CD14-positive monocyte (primary cell): ENCODE measurements around the gene XDH. TPM values are rescaled to one million over a fixed set of nuclear protein-coding genes. Genes with fewer than 3 reads are reported as not detected.

Experiments used
- DNase-seq, 3 donors: peaks; one replicate each; pipeline ENCODE4 v3.0.0-alpha.2; 2011 to 2022
- H2AFZ ChIP-seq: 2 replicates; pipeline ENCODE4 v1.6.0; 2012; ENCODE audit warnings: mild to moderate bottlenecking, low read depth, low read length, inconsistent platforms; ENCODE audit not compliant: insufficient read depth, poor library complexity, severe bottlenecking
- H3K27ac ChIP-seq, 2 donors: 1 replicate in 1 of 2; 2 replicates in 1 of 2; pipeline ENCODE4 v1.5.1; 2012 to 2013; ENCODE audit warnings: low read length in 2 of 2, control low read depth in 1 of 2, inconsistent platforms in 1 of 2, low read depth in 1 of 2, mild to moderate bottlenecking in 1 of 2
- H3K27me3 ChIP-seq, 2 donors: one replicate each; pipeline versions ENCODE4 v1.6.0 to v1.6.1; 2011 to 2013; ENCODE audit warnings: low read length in 2 of 2; ENCODE audit not compliant: control insufficient read depth in 2 of 2, insufficient read depth in 2 of 2
- H3K36me3 ChIP-seq, 2 donors: replicated peaks in 1 of 2; 1 replicate in 1 of 2; 2 replicates in 1 of 2; pipeline versions ENCODE4 v1.5.1 to v1.6.1; 2012 to 2013; ENCODE audit warnings: low read length in 2 of 2, control low read depth in 1 of 2, inconsistent platforms in 1 of 2, mild to moderate bottlenecking in 1 of 2; ENCODE audit not compliant: insufficient read depth in 2 of 2, control insufficient read depth in 1 of 2
- H3K4me1 ChIP-seq, 2 donors: 1 replicate in 1 of 2; 2 replicates in 1 of 2; pipeline versions ENCODE4 v1.5.1 to v1.6.1; 2012 to 2013; ENCODE audit warnings: low read length in 2 of 2, control low read depth in 1 of 2, inconsistent platforms in 1 of 2, mild to moderate bottlenecking in 1 of 2, moderate library complexity in 1 of 2; ENCODE audit not compliant: insufficient read depth in 2 of 2, control insufficient read depth in 1 of 2
- H3K4me2 ChIP-seq: replicated peaks from 2 replicates; pipeline ENCODE3; 2012; ENCODE audit warnings: low read length, moderate library complexity, mild to moderate bottlenecking; ENCODE audit not compliant: poor library complexity, severe bottlenecking; ENCODE audit errors: extremely low read depth
- H3K4me3 ChIP-seq, 3 experiments: fragments of 200-600 bp in 1 of 3; sonication (generic) in 1 of 3; replicated peaks in 1 of 3; 1 replicate in 2 of 3; 2 replicates in 1 of 3; pipeline ENCODE4 v1.5.1; 2011 to 2013; ENCODE audit warnings: low read length in 3 of 3, mild to moderate bottlenecking in 3 of 3, control low read depth in 2 of 3, low read depth in 2 of 3, inconsistent platforms in 1 of 3, moderate library complexity in 1 of 3
- H3K79me2 ChIP-seq: 2 replicates; pipeline ENCODE4 v1.6.0; 2012; ENCODE audit warnings: mild to moderate bottlenecking, control low read depth, inconsistent platforms, low read length, moderate library complexity; ENCODE audit not compliant: insufficient read depth
- H3K9ac ChIP-seq: 2 replicates; pipeline ENCODE4 v1.6.0; 2017; ENCODE audit warnings: low read length, mild to moderate bottlenecking; ENCODE audit not compliant: insufficient read depth, poor library complexity, severe bottlenecking
- H3K9me3 ChIP-seq, 2 donors: replicated peaks in 1 of 2; 1 replicate in 1 of 2; 2 replicates in 1 of 2; pipeline versions ENCODE4 v1.5.1 to v1.6.1; 2012 to 2013; ENCODE audit warnings: low read length in 2 of 2, control low read depth in 1 of 2; ENCODE audit not compliant: control insufficient read depth in 1 of 2, insufficient read depth in 1 of 2
- H4K20me1 ChIP-seq: 2 replicates; pipeline ENCODE4 v1.6.0; 2012; ENCODE audit warnings: mild to moderate bottlenecking, low read length, control low read depth, moderate library complexity; ENCODE audit not compliant: insufficient read depth
- H3K27ac Mint-ChIP-seq, 7 donors: one replicate each; pipeline ENCODE4 v1.8.0; 2020; ENCODE audit warnings: mild to moderate bottlenecking in 7 of 7, mixed read lengths in 7 of 7, moderate library complexity in 6 of 7, inconsistent platforms in 2 of 7
- H3K27me3 Mint-ChIP-seq, 3 donors: one replicate each; pipeline ENCODE4 v1.8.0; 2021 to 2022; ENCODE audit warnings: low read depth in 3 of 3, mild to moderate bottlenecking in 3 of 3, mixed read lengths in 3 of 3, moderate library complexity in 3 of 3, inconsistent platforms in 1 of 3
- H3K36me3 Mint-ChIP-seq, 2 donors: one replicate each; pipeline ENCODE4 v1.8.0; 2020; ENCODE audit warnings: mixed read lengths in 2 of 2, inconsistent platforms in 1 of 2, mild to moderate bottlenecking in 1 of 2
- H3K4me1 Mint-ChIP-seq: one replicate; pipeline ENCODE4 v1.8.0; 2020; ENCODE audit warnings: mild to moderate bottlenecking, mixed read lengths
- H3K4me3 Mint-ChIP-seq, 2 donors: one replicate each; pipeline ENCODE4 v1.8.0; 2020; ENCODE audit warnings: mild to moderate bottlenecking in 2 of 2, mixed read lengths in 2 of 2, moderate library complexity in 1 of 2
- H3K9me3 Mint-ChIP-seq, 7 donors: one replicate each; pipeline ENCODE4 v1.8.0; 2020 to 2022; ENCODE audit warnings: mixed read lengths in 7 of 7, mild to moderate bottlenecking in 6 of 7, moderate library complexity in 6 of 7, inconsistent platforms in 2 of 7
- WGBS: methylation state at CpG from one replicate; pipeline ENCODE4 v1.1.5; 2013; ENCODE audit warnings: missing lambda C conversion rate; ENCODE audit not compliant: insufficient coverage; 5-methylcytosine and 5-hydroxymethylcytosine counted together
- intact Hi-C, 2 donors: fragments of 100-400 bp; cut with micrococcal nuclease; formaldehyde crosslinking; loops; one replicate each; pipeline versions ENCODE4 v1.15.0 to v1.15.1; 2023
- polyA plus RNA-seq, 3 donors: library from polyadenylated mRNA; depleted of rRNA in 1 of 3; unstranded in 2 of 3; stranded (reverse) in 1 of 3; fragments of 300-500 nt in 2 of 3; fragments of >200 nt in 1 of 3; fragmentation: Illumina TruSeq in 2 of 3; gene quantifications; 1 replicate in 2 of 3; 2 replicates in 1 of 3; pipeline ENCODE4 v1.2.3, GENCODE V29; 2012 to 2021
- TF ChIP-seq, protein P1 (sequence below): fragments of 200-600 bp; IDR thresholded peaks from one replicate; pipeline ENCODE4 v1.8.0; 2022; ENCODE audit warnings: antibody characterized with exemption, mild to moderate bottlenecking

The XDH gene
- polyA plus RNA-seq, 3 donors: not detected

DNA sequence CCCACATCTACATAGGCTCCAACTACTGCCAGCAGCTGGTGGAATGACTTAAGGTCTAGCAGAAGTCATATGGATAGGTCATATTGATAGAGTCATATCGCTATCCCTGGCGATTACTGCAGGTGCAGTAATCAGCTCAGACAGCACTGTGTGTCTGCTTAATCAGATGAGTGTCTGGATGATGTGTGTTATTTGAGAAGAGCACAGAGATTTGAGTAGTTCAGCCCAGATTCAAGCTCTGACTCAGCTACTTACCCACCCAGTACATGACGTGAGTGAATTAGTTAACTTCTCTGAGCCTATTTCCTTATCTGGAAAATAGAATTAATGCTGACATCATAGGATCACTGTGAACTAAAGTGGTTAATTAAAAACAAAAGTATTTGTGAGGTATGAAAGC, 101.6 kb downstream of the XDH start:
- Histone ChIP-seq H3K27ac (no peak overlapping the region), H3K36me3 (no peaks in the 10 kb centered on the region), H3K4me2 (no peak overlapping the region), H3K9me3 (no peaks in the 10 kb centered on the region), H3K9ac (no peak overlapping the region), H2AFZ (no peak overlapping the region), H3K4me1 (peaks cover 7 to 8% of the 10 kb centered on the region in 2 donors), H4K20me1 (no peaks in the 10 kb centered on the region), H3K4me3 (no peak overlapping the region), H3K27me3 (no peaks in the 10 kb centered on the region), H3K79me2 (no peaks in the 10 kb centered on the region)
- Mint-ChIP-seq H3K36me3 (no peaks in the 10 kb centered on the region), H3K4me1 (peaks cover 12% of the 10 kb centered on the region), H3K27ac (peak overlapping the region in 1 of 7 donors; percentile 50), H3K4me3 (no peak overlapping the region), H3K9me3 (peaks cover 0 to 15% (median 2%) of the 10 kb centered on the region in 7 donors), H3K27me3 (peaks cover 0 to 2% (median 0%) of the 10 kb centered on the region in 3 donors)
- TF ChIP-seq, protein P1, sequence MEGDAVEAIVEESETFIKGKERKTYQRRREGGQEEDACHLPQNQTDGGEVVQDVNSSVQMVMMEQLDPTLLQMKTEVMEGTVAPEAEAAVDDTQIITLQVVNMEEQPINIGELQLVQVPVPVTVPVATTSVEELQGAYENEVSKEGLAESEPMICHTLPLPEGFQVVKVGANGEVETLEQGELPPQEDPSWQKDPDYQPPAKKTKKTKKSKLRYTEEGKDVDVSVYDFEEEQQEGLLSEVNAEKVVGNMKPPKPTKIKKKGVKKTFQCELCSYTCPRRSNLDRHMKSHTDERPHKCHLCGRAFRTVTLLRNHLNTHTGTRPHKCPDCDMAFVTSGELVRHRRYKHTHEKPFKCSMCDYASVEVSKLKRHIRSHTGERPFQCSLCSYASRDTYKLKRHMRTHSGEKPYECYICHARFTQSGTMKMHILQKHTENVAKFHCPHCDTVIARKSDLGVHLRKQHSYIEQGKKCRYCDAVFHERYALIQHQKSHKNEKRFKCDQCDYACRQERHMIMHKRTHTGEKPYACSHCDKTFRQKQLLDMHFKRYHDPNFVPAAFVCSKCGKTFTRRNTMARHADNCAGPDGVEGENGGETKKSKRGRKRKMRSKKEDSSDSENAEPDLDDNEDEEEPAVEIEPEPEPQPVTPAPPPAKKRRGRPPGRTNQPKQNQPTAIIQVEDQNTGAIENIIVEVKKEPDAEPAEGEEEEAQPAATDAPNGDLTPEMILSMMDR: no peak
- DNase-seq: no peak
- 100% methylated on average over 2 of the region's 3 CpGs for WGBS
- intact Hi-C loops: no loop called here

GRCh38 chr2:31304816-31305215, 109.7 kb downstream of the XDH start:
- Mint-ChIP-seq H3K4me3 (no peak overlapping the region), H3K36me3 (no peaks in the 10 kb centered on the region), H3K27me3 (peaks cover 0 to 3% (median 1%) of the 10 kb centered on the region in 3 donors), H3K27ac (no peak overlapping the region), H3K9me3 (peaks cover 0 to 11% (median 0%) of the 10 kb centered on the region in 7 donors), H3K4me1 (peaks cover 1% of the 10 kb centered on the region)
- Histone ChIP-seq H4K20me1 (no peaks in the 10 kb centered on the region), H3K79me2 (no peaks in the 10 kb centered on the region), H3K9me3 (no peaks in the 10 kb centered on the region), H3K36me3 (no peaks in the 10 kb centered on the region), H3K4me3 (no peak overlapping the region), H2AFZ (no peak overlapping the region), H3K27ac (no peak overlapping the region), H3K9ac (no peak overlapping the region), H3K27me3 (no peaks in the 10 kb centered on the region), H3K4me1 (no peaks in the 10 kb centered on the region), H3K4me2 (no peak overlapping the region)
- DNase-seq: no peak
- intact Hi-C loops: no loop called here
- 67% methylated on average over 1 of the region's 2 CpGs for WGBS
- TF ChIP-seq, protein P1: no peak
